NOMO-1 treated with DMSO at 0.1 percent for 48 hours (cell line): ENCODE measurements around the gene CRB1.

Experiments
- DNase-seq: peaks from one replicate; lab custom pipeline; 2025; ENCODE audit not compliant: unreplicated experiment; lab: John Stamatoyannopoulos, UW

The CRB1 gene

DNA sequence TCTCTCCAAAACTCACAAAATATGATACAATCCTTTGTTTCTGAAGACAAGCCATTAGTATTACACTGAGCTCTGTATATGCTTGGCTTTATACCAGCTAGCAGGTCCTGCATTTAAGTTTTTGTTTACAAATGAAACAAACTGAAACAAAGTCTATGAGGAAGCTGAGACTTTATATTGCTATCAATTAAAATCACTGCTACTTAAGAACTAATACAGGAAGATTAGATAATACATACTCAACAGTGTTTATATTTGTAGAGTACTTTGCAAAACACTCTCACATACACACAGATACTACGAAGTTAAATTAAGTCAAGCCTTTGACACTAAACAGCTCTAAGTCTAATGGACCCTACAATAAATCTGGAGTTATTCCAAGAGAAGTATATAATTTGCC is 247.4 kb downstream of the CRB1 start:
- DNase-seq: no peak

DNA sequence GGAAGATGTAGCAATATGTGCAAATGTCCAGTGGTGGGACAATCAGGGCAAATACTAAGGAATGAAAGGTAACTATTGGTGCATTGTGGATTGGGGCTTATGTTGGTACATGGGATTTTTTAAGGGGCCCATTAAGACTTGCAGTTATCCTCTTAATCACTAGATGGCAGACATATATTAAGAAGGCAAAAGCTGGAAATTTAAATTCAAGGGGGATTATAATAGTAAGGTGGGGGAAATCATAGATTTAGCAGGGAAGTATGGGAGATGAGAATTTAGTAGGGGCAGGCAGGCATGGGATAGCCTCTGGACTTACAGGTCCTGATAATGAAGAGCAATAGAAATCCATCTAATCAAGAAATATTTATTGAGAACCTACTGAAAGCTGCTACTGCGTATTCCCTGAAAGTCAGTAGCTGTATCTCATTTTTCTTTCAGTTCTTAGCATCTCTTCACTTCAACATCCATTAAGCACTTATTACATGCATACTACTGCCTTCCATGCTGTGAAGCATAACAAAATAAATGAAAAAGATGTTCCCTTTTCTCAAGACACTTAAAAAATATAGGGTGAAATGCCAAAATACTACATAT is 251.8 kb downstream of the CRB1 start:
- DNase-seq: no peak

DNA sequence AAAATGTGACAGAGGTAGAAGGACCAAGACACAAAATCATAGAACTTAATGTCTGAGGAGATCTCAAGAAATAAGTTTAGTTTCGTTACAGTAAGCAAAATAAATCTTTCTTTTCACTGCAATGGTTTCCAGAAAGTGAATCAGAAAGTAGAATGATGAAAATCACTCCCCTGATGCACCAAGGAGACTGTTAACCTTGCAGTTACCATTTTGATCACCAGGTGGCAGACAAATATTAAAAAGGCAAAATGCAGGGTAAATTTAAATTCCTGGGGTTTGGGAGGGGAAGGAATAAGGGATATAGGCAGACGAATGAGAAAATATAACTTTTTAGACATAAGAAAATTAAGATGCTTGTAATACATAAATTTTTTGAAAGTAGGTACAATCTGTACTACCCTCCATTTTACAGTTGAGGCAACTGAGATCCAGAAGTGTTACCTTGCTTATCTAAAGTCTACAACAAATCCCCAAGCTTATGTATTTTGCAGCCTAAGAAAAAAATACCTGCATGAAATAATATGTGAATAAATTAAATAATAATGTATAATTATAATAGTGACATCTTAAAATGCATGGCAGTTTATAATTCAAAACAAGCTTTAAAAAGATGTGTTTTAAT is 253.2 kb downstream of the CRB1 start:
- DNase-seq: peak; percentile 12

DNA sequence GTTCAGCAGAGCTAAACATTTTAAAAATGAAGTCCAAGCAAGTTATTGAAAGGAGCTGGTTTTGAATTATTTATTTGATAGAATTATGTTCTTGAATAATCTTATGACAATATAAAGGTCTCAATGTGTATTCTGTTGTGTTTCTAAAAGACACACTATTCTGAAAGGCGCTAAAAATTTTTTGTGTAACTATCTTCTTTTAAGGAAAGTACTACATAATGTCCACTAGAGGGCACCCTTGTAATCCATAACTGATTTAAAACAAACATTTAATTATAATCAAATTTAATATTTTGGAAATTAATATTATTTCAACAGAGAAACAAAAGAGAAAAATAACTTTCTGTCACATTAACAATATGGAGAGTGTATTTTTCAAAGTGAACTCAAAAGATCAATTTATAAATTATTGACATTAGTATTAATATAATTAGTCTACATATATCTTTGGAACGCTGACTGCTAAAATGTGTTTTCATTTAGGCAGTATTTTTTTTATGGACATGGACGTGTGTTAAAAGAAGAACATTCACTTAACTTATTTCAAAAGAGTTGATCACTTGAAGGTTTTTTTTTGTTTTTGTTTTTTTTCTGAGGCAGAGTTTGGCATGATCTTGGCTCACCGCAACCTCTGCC is 258.8 kb downstream of the CRB1 start:
- DNase-seq: peak; percentile 37
